GM21619 (cell line): Measurements from ENCODE around the gene MTHFR.
A peak's percentile ranks its signal among the peaks of the same experiment; 100 is the strongest.
"Not testable (repeated sequence)": the region's sequence is repeated elsewhere in the genome, so short reads cannot be mapped to it uniquely, and the experiment has no call there.

Experiments
- ATAC-seq: cut with Tn5 transposase; IDR thresholded peaks from one replicate; pipeline ENCODE4 v1.9.1; 2021; ENCODE audit not compliant: unreplicated experiment

Gene MTHFR

GRCh38 chr1:11833900-11834299, 28.1 kb upstream of the MTHFR start:
- no peak for ATAC-seq

- no peak for ATAC-seq
Measured at GRCh38 chr1:11833497-11833896, 27.7 kb upstream of the MTHFR start.

DNA sequence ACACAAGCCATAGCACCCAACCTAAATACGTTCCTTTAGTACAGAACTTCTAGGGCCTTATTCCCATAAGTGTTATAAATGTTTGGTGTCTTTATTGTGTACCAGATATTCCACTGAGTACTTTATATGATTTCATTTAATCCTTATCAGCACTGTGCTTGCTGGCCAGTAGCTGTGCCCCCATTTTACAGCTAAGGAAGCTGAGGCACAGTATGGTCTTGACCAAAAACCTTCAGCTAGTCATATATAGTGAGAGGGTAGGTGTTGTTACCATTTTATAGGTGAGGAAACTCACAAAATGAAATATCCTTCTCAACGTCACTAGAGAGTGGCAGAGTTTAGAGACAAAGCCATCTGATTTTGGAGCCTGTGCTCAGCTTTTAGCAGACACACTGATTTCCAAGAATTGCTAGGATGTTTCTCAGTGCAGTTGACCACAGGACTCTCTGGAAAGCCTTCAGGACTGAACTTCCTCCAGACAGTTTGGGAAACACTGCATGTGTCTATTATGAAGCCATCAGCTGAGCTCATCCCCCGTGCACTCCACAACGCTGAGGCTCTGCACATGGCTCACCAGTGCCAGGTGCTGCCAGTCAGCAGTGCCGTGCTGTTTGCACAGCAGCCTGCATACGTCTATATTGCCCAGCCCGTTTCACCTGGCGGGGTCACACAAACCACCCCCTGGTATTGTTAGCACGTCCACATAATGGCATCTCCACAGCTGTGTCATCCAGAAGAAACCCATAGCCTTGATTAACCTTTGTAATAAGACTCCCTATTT, 26.4 kb upstream of the MTHFR start:
- no peak for ATAC-seq

- ATAC-seq, result no peak
Measured at GRCh38 chr1:11828511-11828910, 22.7 kb upstream of the MTHFR start.

DNA sequence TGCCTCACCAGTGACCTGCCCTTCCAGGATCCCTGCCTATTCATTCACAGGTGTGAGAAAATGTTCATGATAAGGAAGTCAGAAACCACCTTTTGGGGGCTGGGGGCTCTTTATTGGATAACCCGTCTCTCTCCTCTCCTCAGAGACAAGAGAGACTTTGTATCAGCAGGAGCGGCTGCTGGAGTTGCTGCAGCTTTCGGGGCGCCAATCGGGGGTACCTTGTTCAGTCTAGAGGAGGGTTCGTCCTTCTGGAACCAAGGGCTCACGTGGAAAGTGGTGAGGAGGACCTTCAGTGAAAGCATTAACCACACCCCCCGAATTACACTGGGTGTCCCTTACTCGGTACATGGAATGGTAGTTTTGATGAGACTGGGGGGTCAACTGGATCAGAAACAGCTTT, 21.2 kb upstream of the MTHFR start:
- no peak for ATAC-seq

DNA sequence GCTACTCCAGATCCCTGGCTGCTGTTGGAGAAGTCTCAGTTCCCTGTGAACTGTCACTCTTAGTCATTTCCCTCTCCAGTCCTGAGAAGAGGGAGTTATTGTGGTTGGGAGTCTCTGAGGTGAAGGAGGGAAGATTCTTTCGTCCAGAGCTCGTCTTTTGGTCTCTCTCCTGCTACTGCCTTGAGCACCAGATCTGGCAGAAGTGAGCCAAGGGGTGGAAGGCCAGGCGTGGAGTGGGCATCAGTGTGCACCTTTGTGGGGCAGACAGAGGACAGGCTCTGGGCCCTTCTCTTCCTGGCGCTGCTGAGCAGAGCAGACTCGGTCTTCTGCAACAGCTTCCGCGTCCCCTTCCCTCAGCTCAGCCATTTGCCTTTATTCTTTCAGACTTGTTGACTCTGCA, 19.4 kb upstream of the MTHFR start:
- no peak for ATAC-seq

GRCh38 chr1:11823366-11824137, 17.8 kb upstream of the MTHFR start:
- no peak for ATAC-seq

DNA sequence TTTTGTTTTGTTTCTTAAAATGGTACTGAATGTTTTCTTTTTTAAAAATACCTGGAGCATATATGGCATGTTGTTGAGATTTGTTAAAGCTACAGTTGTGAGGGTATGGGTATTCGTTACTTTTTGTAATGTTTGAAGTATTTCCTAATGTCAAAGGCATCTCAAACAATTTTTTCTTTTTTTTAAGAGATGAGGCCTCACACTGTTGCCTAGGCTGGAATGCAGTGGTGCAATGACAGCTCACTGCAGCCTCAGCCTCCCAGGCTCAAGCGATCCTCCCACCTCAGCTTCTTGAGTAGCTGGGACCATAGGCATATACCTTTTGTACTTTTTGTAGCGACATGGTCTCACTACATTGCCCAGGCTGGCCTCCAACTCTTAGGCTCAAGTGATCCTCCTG, 16.3 kb upstream of the MTHFR start:
- no peak for ATAC-seq

DNA sequence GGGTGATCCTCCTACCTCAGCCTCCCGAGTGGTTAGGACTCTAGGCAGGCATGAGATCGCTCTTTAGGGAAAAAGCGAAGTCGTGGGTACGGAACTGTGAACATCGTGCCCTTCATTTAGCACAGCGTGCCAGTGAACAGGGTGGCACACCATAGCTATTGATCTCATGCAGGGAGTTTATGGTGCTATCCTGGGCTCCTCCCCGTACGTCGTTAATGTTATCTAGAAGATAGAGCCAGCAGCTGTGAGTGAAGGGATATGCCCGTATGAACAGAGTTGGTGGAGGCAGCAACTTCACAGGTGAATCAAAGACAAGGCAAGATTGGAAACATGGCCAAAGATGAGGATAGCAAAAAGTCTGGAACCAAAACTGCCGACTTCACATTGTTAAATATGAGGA, 11.4 kb upstream of the MTHFR start:
- no peak for ATAC-seq

- no peak for ATAC-seq
Measured at GRCh38 chr1:11813021-11813420, 7.3 kb upstream of the MTHFR start.

DNA sequence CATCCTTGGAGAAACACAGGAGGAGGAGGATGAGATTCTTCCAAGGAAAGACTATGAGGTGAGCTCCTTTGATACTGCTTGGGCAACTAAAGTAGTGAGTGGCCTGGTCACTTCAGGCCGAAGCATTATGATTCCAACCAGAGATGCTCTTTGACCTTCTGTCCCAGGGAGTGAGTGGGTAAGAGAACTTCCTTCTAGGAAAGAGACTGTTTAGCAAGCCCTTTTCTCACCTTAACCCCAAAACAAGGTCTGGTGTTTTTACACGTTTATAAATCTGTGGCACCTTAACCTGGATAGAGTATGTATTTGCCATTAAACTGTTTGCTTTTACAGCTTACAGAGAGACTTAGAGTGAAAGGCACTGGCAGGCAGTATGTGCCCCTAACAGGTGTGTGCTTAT, 1.4 kb upstream of the MTHFR start:
- no peak for ATAC-seq

- ATAC-seq, result peak; percentile 35
Measured at GRCh38 chr1:11806307-11806936, 658 bp upstream of the MTHFR start.

GRCh38 chr1:11804666-11805421, 920 bp downstream of the MTHFR start:
- no peak for ATAC-seq

DNA sequence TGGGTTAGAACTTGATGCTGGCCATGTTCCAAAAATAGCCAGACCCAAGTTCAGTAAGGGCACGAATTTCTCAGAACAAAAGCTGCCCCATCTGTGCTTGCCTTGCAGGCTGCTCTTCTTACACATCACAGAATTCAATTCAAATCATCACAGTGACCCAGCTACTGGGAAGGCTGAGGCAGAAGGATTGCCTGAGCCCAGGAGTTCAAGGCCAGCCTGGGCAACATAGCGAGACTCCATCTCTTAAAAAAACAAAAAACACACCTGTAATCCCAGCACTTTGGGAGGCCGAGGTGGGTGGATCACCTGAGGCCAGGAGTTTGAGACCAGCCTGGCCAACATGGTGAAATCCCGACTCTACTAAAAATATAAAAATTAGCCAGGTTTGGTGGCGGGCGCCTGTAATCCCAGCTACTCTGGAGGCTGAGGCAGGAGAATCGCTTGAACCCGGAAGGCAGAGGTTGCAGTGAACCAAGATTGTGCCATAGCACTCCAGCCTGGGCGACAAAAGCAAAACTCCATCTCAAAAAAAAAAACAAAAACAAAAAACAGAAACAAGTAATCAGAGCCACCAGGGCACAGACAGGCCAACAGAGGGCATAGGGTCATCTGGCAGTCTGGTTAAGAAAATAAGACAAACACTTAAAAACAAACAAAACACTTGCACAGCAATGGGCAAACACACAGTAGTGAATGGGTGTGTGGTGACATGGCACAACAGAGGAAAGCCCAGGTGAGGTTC, 1.7 kb downstream of the MTHFR start:
- ATAC-seq, result not testable (repeated sequence)

GRCh38 chr1:11802973-11803885, 2.5 kb downstream of the MTHFR start:
- no peak for ATAC-seq

- no peak for ATAC-seq
Measured at GRCh38 chr1:11802616-11802972, 3.2 kb downstream of the MTHFR start.

DNA sequence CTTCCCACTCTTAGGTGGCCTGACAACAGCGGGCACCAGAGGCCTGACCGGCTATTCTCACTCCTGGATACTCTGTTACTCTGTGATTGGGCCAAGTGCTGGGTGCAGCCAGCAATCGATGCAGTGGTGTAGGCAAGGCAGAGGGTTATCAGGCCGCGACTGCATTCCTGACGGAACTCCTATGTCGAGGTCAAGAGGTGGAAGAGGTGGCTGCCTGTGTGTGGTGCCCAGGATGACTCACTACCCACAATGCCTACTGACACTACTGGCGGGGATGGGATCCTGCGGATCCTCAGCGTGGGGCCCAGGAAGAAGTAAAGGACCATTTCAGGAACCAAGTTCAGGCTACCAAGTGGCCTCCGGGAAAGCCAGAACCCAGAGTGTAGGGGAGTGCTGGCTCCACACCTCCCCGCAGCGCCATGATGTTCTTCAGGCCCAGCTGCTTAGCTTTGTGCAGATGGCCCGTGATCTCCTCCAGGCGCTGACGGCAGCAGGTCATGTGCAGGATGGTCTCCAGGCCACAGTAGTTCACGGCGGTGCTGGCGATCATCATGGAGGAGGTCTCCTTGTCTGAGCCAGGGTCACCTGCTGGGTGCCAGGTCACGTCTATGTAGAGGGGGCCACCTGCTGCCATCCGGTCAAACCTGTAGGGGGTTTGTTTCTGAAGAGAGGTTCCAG, 4.9 kb downstream of the MTHFR start:
- no peak for ATAC-seq

GRCh38 chr1:11800391-11800755, 5.4 kb downstream of the MTHFR start:
- ATAC-seq, result no peak

- ATAC-seq, result no peak
Measured at GRCh38 chr1:11799896-11800295, 5.9 kb downstream of the MTHFR start.
